GM19035 (cell line): ENCODE data around the gene ANO7.

Source experiments
- ATAC-seq: cut with Tn5 transposase; IDR thresholded peaks from one replicate; pipeline ENCODE4 v1.9.1; 2021; ENCODE audit not compliant: unreplicated experiment

ANO7 gene

DNA sequence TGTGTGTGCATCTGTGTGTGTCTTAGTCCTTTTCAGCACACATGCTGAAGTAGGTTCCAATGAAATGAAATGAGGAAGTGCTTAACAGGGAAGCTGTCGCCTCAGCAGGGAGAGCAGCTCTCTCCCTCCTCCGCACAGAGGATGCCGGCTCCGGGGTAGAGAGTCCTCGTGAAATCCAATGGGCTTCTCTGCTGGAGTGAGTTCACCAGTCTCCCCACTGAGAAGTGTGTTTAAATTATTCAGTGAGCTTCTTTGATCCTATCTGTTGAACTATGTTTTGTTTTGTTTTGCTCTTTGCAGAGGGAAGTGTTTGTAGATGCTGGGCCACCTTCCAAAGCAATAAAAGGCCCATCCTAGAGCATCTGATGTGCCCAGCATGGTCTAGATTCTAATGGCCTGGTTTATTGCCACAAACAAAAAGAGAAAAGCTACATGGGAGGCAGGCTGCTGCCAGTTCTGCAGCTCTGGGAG, 31.5 kb upstream of the ANO7 start:
- ATAC-seq = no peak

- ATAC-seq = no peak
These were observed 30.5 kb upstream of the ANO7 start for GRCh38 chr2:241157841-241158545.

DNA sequence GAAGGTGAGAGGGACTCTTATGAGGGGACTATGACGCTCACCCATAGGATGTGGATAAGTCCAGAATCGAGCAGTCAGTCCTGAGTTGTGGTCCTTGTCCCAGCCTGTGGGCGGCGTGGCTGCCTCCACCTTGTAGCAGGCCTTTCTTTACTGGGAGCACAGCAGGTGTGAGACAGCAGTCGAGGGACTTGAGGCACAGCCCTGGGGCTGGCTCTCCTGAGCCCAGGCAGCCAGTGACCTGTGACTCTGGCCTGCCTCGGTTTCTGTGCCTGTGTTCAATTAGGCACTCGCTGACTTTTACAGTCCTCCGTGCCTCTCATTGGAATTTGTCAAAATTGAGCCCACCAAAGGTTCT, 30.0 kb upstream of the ANO7 start:
- no peak for ATAC-seq

DNA sequence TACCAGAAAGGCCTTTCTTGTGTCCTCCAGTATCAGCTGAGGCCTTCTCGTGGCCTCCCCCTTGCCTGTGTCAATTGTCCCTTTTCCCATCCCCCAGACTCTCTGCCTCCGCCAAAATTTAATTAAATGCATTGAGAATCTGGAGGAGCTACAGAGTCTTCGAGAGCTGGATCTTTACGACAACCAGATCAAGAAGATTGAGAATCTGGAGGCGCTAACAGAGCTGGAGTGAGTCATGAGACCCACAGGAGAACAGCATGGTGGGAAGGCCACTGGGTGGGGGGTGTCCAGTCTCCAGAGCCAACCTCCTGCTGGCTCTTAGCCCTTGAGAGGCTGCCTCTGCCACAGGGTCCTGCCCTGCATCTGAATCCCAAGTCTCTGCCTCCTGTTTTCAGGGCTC, 29.4 kb upstream of the ANO7 start:
- ATAC-seq = no peak

GRCh38 chr2:241160318-241160717, 28.2 kb upstream of the ANO7 start:
- ATAC-seq = no peak

DNA sequence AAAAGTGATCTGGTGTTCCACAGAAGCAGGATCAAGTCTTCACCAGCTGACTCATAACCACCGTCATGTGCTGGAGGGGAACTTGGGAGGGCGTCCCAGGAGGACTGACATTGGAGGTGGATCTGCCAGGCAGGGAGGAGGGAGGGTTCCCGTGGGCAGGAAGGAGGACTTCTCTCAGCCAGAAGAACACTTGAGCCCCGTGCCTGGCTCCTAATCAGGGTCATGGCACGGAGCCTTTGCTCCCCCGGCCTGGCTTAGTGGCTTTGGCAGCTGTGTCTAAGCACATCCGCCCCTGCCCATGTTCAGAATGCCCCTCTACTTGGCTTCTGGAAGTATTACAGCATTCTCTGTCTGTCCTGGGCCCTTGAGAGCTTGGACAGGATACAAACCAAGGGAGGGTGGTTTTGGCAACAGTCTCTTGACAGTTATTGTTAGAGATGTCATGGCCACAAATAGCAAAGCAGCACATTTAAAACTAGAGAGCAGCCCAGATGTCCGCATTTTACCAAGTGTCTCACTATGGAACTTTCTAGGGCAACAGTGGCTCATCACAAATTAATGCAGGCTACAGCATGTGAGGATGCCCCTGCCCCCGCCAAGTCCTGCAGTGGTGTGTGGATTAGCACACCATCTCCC, 26.7 kb upstream of the ANO7 start:
- ATAC-seq = no peak

- ATAC-seq = no peak
These were observed 24.8 kb upstream of the ANO7 start for GRCh38 chr2:241163601-241164118.

GRCh38 chr2:241168366-241168765, 20.1 kb upstream of the ANO7 start:
- ATAC-seq = no peak

GRCh38 chr2:241173557-241173956, 14.9 kb upstream of the ANO7 start:
- no peak for ATAC-seq

DNA sequence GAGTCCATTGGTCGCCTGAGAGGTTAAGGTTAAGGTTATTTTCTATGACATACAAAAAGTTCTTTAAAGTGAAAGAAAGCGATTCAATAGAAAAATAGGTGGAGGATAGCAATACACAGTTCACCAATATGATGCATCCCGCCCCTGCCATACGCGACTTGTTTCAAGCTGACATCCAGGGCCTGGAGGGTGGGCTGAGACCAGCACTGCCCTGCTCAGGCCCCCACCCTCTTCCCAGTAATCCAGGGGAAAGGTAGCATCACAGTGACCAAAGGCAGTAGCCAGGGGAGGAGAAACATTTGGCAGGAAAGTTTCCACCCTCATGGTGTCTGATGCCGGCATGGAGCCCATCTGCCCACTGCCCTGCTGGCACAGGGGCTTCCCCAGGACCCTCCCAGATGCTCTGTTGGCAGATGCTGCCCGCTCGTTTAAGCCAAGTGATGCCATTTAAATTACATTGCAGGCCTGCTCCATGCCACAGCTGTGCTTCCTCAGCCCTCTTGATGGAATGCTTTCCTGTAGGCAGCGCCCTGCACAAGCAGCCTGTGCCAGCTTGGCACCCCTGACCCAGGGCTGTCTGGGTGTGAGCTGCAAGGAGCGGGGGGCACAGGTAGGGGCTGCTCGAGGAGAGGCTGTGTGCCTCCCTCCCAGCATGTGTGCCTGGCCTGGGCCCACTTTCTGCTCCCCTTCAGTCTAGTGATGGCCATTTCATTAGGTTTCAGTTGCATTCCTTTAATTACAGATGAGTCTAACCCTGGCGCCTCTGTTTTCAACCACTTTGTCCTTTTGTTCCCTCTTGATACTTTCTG, 10.7 kb upstream of the ANO7 start:
- no peak for ATAC-seq

DNA sequence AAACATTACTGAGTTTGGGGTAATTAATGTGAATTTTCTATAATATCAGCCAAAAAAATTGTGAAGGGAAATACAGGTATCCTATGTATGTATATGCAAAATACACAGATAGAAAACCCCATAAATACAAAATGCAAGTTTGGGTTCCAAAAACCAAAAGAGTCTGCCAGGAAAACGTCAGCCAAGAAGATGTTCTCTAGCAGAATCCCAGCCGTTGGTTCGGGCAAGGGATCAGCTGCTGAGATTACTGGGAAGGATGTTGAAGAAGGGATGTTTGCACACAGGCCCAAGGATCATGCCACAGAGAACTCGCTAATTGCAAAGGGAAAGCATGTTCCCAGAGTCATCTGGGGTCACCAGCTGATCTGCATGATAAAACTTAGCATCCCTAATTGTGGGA, 9.5 kb upstream of the ANO7 start:
- no peak for ATAC-seq

DNA sequence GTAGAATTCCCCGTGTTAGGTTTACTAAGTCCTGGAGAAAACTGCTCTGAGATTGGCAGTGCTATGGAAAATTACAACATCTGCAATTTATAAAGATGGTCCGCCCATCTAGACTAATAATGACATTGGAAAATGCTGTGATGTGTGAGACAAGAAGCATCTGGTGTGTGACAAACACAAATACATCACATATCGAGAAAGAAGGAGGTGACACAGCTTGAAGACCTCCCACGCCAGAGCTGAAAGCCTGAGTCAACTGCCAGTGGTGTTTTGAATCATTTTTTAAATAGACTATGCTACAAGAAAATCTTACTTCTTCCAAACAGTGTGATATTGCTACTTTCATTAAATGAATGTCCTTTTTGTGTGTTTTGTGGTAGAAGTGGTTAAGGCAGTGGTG, 8.6 kb upstream of the ANO7 start:
- ATAC-seq = no peak

DNA sequence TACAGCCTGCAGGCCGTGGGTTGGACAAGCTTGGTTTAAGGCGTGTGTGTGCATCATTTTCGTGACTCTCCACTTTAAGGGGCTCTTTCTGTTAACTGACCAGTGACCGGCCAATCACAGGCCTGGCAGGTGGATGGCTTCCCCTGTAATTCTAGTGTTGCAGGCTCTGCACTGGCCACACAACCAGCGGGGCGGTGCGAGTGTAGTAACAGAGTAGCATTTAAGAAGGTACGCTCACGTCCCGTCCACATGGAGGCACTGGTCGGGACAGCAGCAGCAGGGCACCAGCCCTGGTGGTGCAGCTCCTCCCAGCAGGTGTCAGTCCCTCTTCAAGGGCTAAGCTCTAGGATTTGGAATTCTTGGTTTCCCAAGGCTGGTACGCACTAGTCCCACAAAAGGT, 8.0 kb upstream of the ANO7 start:
- ATAC-seq = no peak

GRCh38 chr2:241182126-241182525, 6.4 kb upstream of the ANO7 start:
- no peak for ATAC-seq

GRCh38 chr2:241182531-241183133, 5.8 kb upstream of the ANO7 start:
- no peak for ATAC-seq

- no peak for ATAC-seq
These were observed 5.3 kb upstream of the ANO7 start for GRCh38 chr2:241183221-241183620.

GRCh38 chr2:241184901-241185300, 3.6 kb upstream of the ANO7 start:
- ATAC-seq = no peak

DNA sequence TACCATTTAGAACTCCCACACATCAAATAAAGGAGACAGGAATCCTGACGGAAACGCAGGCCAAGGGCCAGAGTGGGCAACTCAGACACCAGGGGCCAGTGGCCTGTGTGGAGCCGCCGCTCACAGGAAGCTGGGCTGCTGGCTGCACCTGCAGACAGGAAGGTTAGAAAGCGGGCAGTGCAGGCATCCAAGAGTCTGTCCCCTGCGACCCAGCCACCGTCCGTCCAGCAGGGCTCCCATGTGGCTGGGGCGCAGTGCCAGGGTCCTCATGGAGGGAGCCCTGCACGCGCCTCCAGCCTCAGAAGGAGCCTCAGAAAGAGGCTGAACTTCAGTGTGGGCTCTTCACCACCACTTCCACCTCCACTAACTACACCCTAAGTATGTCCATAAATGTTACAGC, 2.5 kb upstream of the ANO7 start:
- no peak for ATAC-seq

GRCh38 chr2:241187101-241187917, 1.2 kb upstream of the ANO7 start:
- no peak for ATAC-seq

DNA sequence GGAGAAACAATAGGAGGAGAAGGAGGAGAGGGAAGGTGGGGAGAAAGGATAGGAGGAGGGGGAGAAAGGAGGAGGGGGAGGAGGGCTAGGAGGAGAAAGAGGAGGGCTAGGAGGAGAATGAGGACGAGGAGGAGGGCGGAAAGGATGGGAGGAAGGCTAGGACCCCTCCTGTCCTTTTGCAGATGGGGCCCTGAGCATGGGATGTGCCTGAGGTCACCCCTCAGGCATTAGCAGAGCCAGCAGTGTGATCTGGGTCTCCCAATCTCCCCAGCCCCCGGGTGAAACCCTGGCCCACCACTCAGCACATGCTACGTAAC, 601 bp upstream of the ANO7 start:
- no peak for ATAC-seq
